ENCODE measurements around the gene MAP4K4.

The MAP4K4 gene

GRCh38 chr2:101803128-101803527, 105.6 kb downstream of the MAP4K4 start:
- H3F3A ChIP-seq (ENCODE audit: insufficient read depth), result no peaks in the 10 kb centered on the region
- H3K4me3 ChIP-seq (ENCODE audit: insufficient read depth, low read length, poor library complexity, severe bottlenecking), result no peak overlapping the region
- no peaks in the 10 kb centered on the region for H3K36me3 ChIP-seq (ENCODE audit: low read length)
- H3K9me2 ChIP-seq (replicated peaks; ENCODE audit: insufficient read depth, low read length), result no peaks in the 10 kb centered on the region
- no peak overlapping the region for H3K4me2 ChIP-seq (ENCODE audit: low read depth, low read length, poor library complexity, severe bottlenecking)
- H3K27ac ChIP-seq (ENCODE audit: low read depth, low read length), result no peak overlapping the region
- peaks cover 97% of the 10 kb centered on the region for H3K79me2 ChIP-seq (ENCODE audit: insufficient read depth, low read length)
- H3K9ac ChIP-seq (ENCODE audit: low read length), result no peak overlapping the region
- H4K20me1 ChIP-seq (ENCODE audit: low read depth, low read length), result no peaks in the 10 kb centered on the region; the same call in 1 of the 2 replicates
- TF ChIP-seq EZH2phosphoT487 (conservative IDR thresholded peaks at IDR 0.05; ENCODE audit: low read length), result no peak
- no peak for TF ChIP-seq CTCF (IDR thresholded peaks at IDR 0.05; ENCODE audit: insufficient read depth, low read length, poor library complexity, severe bottlenecking)
- no peak overlapping the region for H2AFZ ChIP-seq (ENCODE audit: low read depth, low read length, severe bottlenecking)
- no peaks in the 10 kb centered on the region for H3K27me3 ChIP-seq (ENCODE audit: low read length)
- H3K9me3 ChIP-seq (ENCODE audit: insufficient read depth, low read length), result no peaks in the 10 kb centered on the region

GRCh38 chr2:101803945-101804696, 106.6 kb downstream of the MAP4K4 start:
- Histone ChIP-seq H2AFZ (ENCODE audit: low read depth, low read length, severe bottlenecking) (no peak overlapping the region), H3K9me3 (ENCODE audit: insufficient read depth, low read length) (no peaks in the 10 kb centered on the region), H3K27ac (ENCODE audit: low read depth, low read length) (no peak overlapping the region), H3K27me3 (ENCODE audit: low read length) (no peaks in the 10 kb centered on the region), H3K4me3 (ENCODE audit: insufficient read depth, low read length, poor library complexity, severe bottlenecking) (no peak overlapping the region), H3K9me2 (replicated peaks; ENCODE audit: insufficient read depth, low read length) (no peaks in the 10 kb centered on the region), H3K9ac (ENCODE audit: low read length) (no peak overlapping the region), H3K4me2 (ENCODE audit: low read depth, low read length, poor library complexity, severe bottlenecking) (no peak overlapping the region), H4K20me1 (ENCODE audit: low read depth, low read length) (no peaks in the 10 kb centered on the region; the same call in 1 of the 2 replicates), H3F3A (ENCODE audit: insufficient read depth) (no peaks in the 10 kb centered on the region), H3K36me3 (ENCODE audit: low read length) (no peaks in the 10 kb centered on the region), H3K79me2 (ENCODE audit: insufficient read depth, low read length) (peaks cover 96% of the 10 kb centered on the region)
- TF ChIP-seq EZH2phosphoT487 (conservative IDR thresholded peaks at IDR 0.05; ENCODE audit: low read length), result no peak

- Histone ChIP-seq H3K79me2 (ENCODE audit: insufficient read depth, low read length) (peaks cover 97% of the 10 kb centered on the region), H2AFZ (ENCODE audit: low read depth, low read length, severe bottlenecking) (no peak overlapping the region), H3K27ac (ENCODE audit: low read depth, low read length) (no peak overlapping the region), H4K20me1 (ENCODE audit: low read depth, low read length) (no peaks in the 10 kb centered on the region; the same call in 1 of the 2 replicates), H3K9me3 (ENCODE audit: insufficient read depth, low read length) (no peaks in the 10 kb centered on the region), H3K36me3 (ENCODE audit: low read length) (no peaks in the 10 kb centered on the region), H3F3A (ENCODE audit: insufficient read depth) (no peaks in the 10 kb centered on the region), H3K9me2 (replicated peaks; ENCODE audit: insufficient read depth, low read length) (no peaks in the 10 kb centered on the region), H3K4me2 (ENCODE audit: low read depth, low read length, poor library complexity, severe bottlenecking) (no peak overlapping the region), H3K9ac (ENCODE audit: low read length) (no peak overlapping the region), H3K27me3 (ENCODE audit: low read length) (no peaks in the 10 kb centered on the region), H3K4me3 (ENCODE audit: insufficient read depth, low read length, poor library complexity, severe bottlenecking) (no peak overlapping the region)
- TF ChIP-seq CTCF (IDR thresholded peaks at IDR 0.05; ENCODE audit: insufficient read depth, low read length, poor library complexity, severe bottlenecking), result no peak
- no peak for TF ChIP-seq EZH2phosphoT487 (conservative IDR thresholded peaks at IDR 0.05; ENCODE audit: low read length)
Observed at GRCh38 chr2:101805152-101806088, 107.9 kb downstream of the MAP4K4 start.
